Type B pancreatic cell (in vitro differentiated cells): ENCODE data around the gene RPP38. TPM values are rescaled to one million over a fixed set of nuclear protein-coding genes. Genes with fewer than 3 reads are reported as not detected.

ENCODE experiments used
- DNase-seq: peaks from one replicate; pipeline ENCODE4 v3.0.0; 2021; ENCODE audit warnings: mixed read lengths; ENCODE audit not compliant: unreplicated experiment; ENCODE audit errors: extremely low spot score
- H3K27ac Mint-ChIP-seq: 2 replicates; pipeline ENCODE4 v1.8.0; 2021; ENCODE audit warnings: mild to moderate bottlenecking, mixed read lengths
- H3K27me3 Mint-ChIP-seq: 2 replicates; pipeline ENCODE4 v1.8.0; 2021; ENCODE audit warnings: mixed read lengths
- H3K36me3 Mint-ChIP-seq: 2 replicates; pipeline ENCODE4 v1.8.0; 2021; ENCODE audit warnings: mixed read lengths
- H3K4me1 Mint-ChIP-seq: one replicate; pipeline ENCODE4 v1.8.0; 2021; ENCODE audit warnings: mixed read lengths; ENCODE audit not compliant: unreplicated experiment
- H3K4me3 Mint-ChIP-seq: 2 replicates; pipeline ENCODE4 v1.8.0; 2021; ENCODE audit warnings: mild to moderate bottlenecking, mixed read lengths
- H3K9me3 Mint-ChIP-seq: 2 replicates; pipeline ENCODE4 v1.8.0; 2021; ENCODE audit warnings: mixed read lengths
- total RNA-seq: library from RNA; stranded (reverse); gene quantifications from 2 replicates; pipeline ENCODE4 v1.2.1, GENCODE V29; 2021; ENCODE audit warnings: low replicate concordance
- TF ChIP-seq, protein P1 (sequence below): fragments of 200-600 bp; sonication (generic); conservative IDR thresholded peaks from 2 replicates; pipeline ENCODE4 v1.5.0; 2021; ENCODE audit warnings: antibody characterized with exemption, mild to moderate bottlenecking

RPP38 gene
- total RNA-seq, 1 donor from 2014 or later, result 18.1 TPM

DNA sequence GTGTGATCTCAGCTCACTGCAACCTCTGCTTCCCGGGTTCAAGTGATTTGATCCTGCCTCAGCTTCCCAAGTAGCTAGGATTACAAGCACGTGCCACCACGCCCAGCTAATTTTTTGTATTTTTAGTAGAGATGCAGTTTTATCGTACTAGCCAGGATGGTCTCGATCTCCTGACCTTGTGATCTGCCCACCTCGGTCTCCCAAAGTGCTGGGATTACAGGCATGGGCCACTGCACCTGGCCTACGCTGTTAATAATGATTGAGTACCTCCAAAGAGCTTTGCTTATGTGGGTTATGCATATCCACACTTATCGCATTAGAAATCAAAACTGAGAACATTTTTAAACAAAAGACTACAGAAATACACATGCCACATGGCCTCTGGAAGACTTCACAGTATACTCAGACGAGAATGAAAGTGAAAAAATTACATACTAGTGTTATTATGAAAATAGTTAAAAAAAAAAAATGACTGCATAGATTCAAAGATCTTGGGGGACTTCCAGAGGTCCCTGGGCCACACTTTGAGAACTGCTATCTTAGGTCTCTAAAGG is 25.4 kb downstream of the RPP38 start:
- H3K9me3 Mint-ChIP-seq, result no peaks in the 10 kb centered on the region
- no peaks in the 10 kb centered on the region for H3K27me3 Mint-ChIP-seq
- H3K4me3 Mint-ChIP-seq, result no peak overlapping the region
- no peak for DNase-seq
- H3K27ac Mint-ChIP-seq, result no peak overlapping the region
- TF ChIP-seq, protein P1, sequence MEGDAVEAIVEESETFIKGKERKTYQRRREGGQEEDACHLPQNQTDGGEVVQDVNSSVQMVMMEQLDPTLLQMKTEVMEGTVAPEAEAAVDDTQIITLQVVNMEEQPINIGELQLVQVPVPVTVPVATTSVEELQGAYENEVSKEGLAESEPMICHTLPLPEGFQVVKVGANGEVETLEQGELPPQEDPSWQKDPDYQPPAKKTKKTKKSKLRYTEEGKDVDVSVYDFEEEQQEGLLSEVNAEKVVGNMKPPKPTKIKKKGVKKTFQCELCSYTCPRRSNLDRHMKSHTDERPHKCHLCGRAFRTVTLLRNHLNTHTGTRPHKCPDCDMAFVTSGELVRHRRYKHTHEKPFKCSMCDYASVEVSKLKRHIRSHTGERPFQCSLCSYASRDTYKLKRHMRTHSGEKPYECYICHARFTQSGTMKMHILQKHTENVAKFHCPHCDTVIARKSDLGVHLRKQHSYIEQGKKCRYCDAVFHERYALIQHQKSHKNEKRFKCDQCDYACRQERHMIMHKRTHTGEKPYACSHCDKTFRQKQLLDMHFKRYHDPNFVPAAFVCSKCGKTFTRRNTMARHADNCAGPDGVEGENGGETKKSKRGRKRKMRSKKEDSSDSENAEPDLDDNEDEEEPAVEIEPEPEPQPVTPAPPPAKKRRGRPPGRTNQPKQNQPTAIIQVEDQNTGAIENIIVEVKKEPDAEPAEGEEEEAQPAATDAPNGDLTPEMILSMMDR, result no peak
- no peaks in the 10 kb centered on the region for H3K4me1 Mint-ChIP-seq
- H3K36me3 Mint-ChIP-seq, result peaks cover 21% of the 10 kb centered on the region

DNA sequence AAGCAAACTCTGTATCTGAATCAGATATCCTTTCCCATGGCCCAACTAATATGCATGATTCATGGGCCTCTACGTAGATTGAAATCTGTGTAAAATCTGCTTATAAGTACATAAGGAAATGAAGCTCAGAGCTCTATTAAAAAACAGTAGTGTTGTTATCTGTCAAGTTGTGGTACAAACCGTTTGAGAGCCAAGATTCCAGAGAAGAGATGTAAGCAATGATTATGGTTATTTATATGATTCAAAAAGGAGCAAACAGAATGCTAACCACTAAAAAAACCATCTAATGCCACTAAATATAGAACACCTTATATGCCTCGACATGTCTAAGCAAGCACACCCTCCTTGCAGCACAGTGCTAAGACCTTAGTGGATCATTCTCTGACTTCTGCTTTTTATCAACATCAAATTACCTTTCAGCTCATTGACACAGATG is 26.6 kb downstream of the RPP38 start:
- DNase-seq, result no peak
- H3K27ac Mint-ChIP-seq, result no peak overlapping the region

DNA sequence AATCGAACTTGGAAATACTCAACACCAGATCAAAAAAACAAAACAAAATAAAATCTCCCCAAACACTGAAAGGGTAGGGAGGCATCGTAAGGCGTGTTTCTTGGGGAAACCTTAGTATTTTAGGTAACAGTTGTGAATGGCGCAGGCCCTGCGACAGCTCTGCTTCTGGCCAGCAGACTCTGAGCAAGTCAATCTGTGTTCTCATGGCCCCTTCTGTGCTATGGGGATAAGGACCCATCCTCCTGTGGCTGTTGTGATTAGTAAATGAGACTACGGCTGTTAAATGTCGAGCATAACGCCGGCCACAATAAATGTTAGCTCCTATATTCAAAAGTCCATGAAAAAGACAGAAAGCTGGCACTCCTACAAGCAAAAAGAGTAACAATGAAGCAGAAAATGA is 27.0 kb downstream of the RPP38 start:
- H3K27ac Mint-ChIP-seq, result no peak overlapping the region
- TF ChIP-seq, protein P1, result no peak
- H3K9me3 Mint-ChIP-seq, result no peaks in the 10 kb centered on the region
- no peak overlapping the region for H3K4me3 Mint-ChIP-seq
- H3K4me1 Mint-ChIP-seq, result no peaks in the 10 kb centered on the region
- no peak for DNase-seq
- H3K36me3 Mint-ChIP-seq, result peaks cover 25% of the 10 kb centered on the region
- no peaks in the 10 kb centered on the region for H3K27me3 Mint-ChIP-seq

More for the DNA sequence above, 26.6 kb downstream of the RPP38 start:
- H3K27me3 Mint-ChIP-seq, result no peaks in the 10 kb centered on the region
- H3K4me1 Mint-ChIP-seq, result no peaks in the 10 kb centered on the region
- no peak overlapping the region for H3K4me3 Mint-ChIP-seq
- H3K9me3 Mint-ChIP-seq, result no peaks in the 10 kb centered on the region
- peaks cover 28% of the 10 kb centered on the region for H3K36me3 Mint-ChIP-seq
- TF ChIP-seq, protein P1, result no peak

DNA sequence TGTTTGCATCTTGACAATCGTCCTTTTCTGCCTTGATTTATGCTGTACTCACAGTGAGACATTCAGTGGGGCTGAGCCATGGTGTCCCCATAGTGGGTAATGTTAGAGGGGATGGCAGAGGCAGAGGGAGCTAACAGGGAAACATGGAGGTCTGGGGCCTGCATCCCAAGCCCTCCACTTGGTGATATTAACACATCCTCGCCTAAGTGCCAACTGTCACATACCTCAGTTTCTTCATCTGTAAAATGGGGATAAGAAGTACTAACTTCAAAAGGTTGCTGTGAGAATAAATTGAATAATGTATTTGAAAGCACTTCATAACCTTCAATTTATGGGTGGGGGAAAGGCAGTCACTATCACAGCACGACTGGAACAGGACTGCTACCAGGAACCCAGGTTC is 27.8 kb downstream of the RPP38 start:
- peaks cover 23% of the 10 kb centered on the region for H3K36me3 Mint-ChIP-seq
- TF ChIP-seq, protein P1, result no peak
- H3K4me1 Mint-ChIP-seq, result no peaks in the 10 kb centered on the region

DNA sequence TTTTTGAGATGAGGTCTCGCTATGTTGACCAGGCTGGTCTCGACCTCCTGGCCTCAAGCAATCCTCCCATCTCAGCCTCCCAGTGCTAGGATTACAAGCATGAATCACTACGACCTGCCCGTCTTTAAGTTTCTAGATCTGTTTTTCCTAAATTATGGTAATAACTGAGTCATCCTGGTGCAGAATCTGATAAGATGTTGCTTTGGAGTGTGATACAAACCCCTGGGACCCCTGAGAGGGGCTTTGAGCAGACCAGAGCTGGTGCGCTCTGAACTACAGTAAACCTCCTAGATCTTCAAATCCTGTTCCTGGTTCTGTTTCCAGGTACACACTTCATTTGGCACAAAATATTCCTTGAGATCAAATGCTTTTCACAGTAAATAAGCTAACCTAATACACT is 34.2 kb downstream of the RPP38 start:
- TF ChIP-seq, protein P1, result no peak
- Mint-ChIP-seq H3K27ac (no peak overlapping the region), H3K4me3 (no peak overlapping the region), H3K27me3 (no peaks in the 10 kb centered on the region), H3K36me3 (peaks cover 32% of the 10 kb centered on the region), H3K9me3 (no peaks in the 10 kb centered on the region), H3K4me1 (no peaks in the 10 kb centered on the region)
- no peak for DNase-seq

More for the DNA sequence above, 27.8 kb downstream of the RPP38 start:
- no peak for DNase-seq
- Mint-ChIP-seq H3K27me3 (no peaks in the 10 kb centered on the region), H3K4me3 (no peak overlapping the region), H3K9me3 (no peaks in the 10 kb centered on the region), H3K27ac (no peak overlapping the region)
